Measurements from ENCODE around the gene NFAT5.

NFAT5 gene

GRCh38 chr16:69718111-69718764 lies 152.5 kb downstream of the NFAT5 start:
- TF ChIP-seq CTCF (IDR thresholded peaks at IDR 0.05; ENCODE audit: insufficient read depth, low read depth, low read length, missing control alignments) = no peak
- no peak for DNase-seq (ENCODE audit: low read depth)
- no peak overlapping the region for H3K4me3 ChIP-seq (ENCODE audit: low read length)

- no peak for TF ChIP-seq CTCF (IDR thresholded peaks at IDR 0.05; ENCODE audit: insufficient read depth, low read depth, low read length, missing control alignments)
- H3K4me3 ChIP-seq (ENCODE audit: low read length) = no peak overlapping the region
- no peak for DNase-seq (ENCODE audit: low read depth)
Observed at GRCh38 chr16:69720822-69721430, 155.2 kb downstream of the NFAT5 start.

- TF ChIP-seq CTCF (IDR thresholded peaks at IDR 0.05; ENCODE audit: insufficient read depth, low read depth, low read length, missing control alignments) = no peak
- DNase-seq (ENCODE audit: low read depth) = no peak
- H3K4me3 ChIP-seq (ENCODE audit: low read length) = no peak overlapping the region
Observed at GRCh38 chr16:69721441-69721957, 155.7 kb downstream of the NFAT5 start.

- DNase-seq (ENCODE audit: low read depth) = no peak
- TF ChIP-seq CTCF (IDR thresholded peaks at IDR 0.05; ENCODE audit: insufficient read depth, low read depth, low read length, missing control alignments) = no peak
- H3K4me3 ChIP-seq (ENCODE audit: low read length) = no peak overlapping the region
Observed at GRCh38 chr16:69724414-69724873, 158.7 kb downstream of the NFAT5 start.

DNA sequence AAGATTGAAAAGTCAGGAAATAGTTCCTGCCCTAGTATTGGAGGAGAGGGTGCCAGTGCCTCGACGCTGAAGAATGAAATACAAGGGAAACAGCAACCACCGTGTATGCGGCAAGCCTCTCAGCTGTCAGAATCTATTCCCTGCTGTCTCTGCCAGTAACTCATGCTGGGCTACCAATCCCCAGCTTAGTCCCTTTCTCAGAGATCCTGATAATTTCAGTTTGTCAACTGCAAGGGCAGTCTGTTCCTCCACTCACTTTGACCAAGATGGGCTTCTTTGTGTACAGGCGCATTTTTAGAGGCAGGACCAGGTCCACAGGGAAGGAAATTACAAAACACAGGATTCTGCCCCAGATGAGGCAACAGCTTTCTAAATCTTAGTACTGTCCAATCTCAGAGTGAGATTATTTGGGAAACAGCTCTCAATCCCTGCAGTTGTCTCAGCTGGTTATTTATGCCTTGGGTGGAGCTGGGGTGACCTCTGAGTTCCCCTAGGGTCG lies 159.3 kb downstream of the NFAT5 start:
- no peak for DNase-seq (ENCODE audit: low read depth)
- H3K4me3 ChIP-seq (ENCODE audit: low read length) = no peak overlapping the region
- TF ChIP-seq CTCF (IDR thresholded peaks at IDR 0.05; ENCODE audit: insufficient read depth, low read depth, low read length, missing control alignments) = no peak

DNA sequence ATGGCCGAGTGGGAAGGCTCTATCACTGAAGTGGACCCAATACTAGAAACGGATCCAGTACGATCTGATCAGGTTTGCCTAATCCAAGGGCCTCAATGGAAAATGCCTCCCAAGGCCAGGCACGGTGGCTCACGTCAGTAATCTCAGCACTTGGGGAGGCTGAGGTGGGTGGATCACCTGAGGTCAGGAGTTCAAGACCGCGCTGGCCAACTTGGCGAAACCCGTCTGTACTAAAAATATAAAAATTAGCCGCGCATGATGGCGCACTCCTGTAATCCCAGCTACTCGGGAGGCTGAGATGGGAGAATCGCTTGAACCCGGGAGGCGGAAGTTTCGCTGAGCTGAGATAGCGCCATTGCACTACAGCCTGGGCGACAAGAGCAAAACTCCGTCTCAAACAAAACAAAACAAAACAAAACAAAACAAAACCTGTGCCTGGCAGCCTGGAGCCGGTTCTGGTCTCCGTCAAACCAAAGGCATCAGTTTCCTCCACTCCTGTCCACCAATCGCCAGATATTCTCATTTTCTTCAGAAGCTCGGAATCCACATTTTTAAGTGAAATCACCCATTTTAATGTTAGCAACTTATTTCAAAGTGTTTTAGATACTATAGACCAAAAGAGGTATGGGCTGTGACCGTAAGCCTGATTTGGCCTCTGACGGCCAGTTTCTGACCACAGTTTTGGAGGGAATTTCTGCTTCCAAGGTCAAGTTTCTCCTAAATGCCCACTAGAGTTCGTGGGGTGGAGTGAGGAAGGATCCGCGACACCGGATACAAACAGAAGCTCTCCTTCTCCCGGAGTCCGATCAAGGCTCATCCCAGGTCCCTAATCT lies 159.9 kb downstream of the NFAT5 start:
- TF ChIP-seq CTCF (IDR thresholded peaks at IDR 0.05; ENCODE audit: insufficient read depth, low read depth, low read length, missing control alignments) = no peak
- DNase-seq (ENCODE audit: low read depth) = no peak
- H3K4me3 ChIP-seq (ENCODE audit: low read length) = peak overlapping the region; percentile 48

All from epithelial cell of esophagus (primary cell).